ENCODE results near the gene LAMC3. TPM values are rescaled to one million over a fixed set of nuclear protein-coding genes. Genes with fewer than 3 reads are reported as not detected.

LAMC3 gene
- polyA plus RNA-seq, 1 experiment = not detected

GRCh38 chr9:130962418-130963316, 46.3 kb upstream of the LAMC3 start:
- Histone ChIP-seq H3K4me3 (ENCODE audit: low read depth, low read length) (no peak overlapping the region), H3K27ac (ENCODE audit: low read depth, low read length) (peak overlapping the region; percentile 47)
- POLR2A ChIA-PET = interaction anchor here (0.6 to 1.0 kb wide), 2 partner anchors 30 to 31 kb away, joined by 3 read pairs; no protein-coding TSS in a partner anchor

GRCh38 chr9:130963337-130963908, 45.6 kb upstream of the LAMC3 start:
- POLR2A ChIA-PET = no interaction called here
- no peak for TF ChIP-seq CTCF (IDR thresholded peaks at IDR 0.05; ENCODE audit: low read depth, low read length)
- no peaks in the 10 kb centered on the region for H3K27me3 ChIP-seq (ENCODE audit: control insufficient read depth, insufficient read depth, low read length)
- H3K27ac ChIP-seq (ENCODE audit: low read depth, low read length) = no peak overlapping the region
- CTCF ChIA-PET = interaction anchor here (0.6 to 0.7 kb wide), 2 partner anchors 35 to 84 kb away, joined by 3 to 5 read pairs; no protein-coding TSS in a partner anchor
- no peak for DNase-seq (ENCODE audit: low read depth, low spot score)
- H3K9me3 ChIP-seq (ENCODE audit: control insufficient read depth, insufficient read depth, low read length) = peaks cover 21% of the 10 kb centered on the region
- no peak overlapping the region for H3K4me3 ChIP-seq (ENCODE audit: low read depth, low read length)

More at GRCh38 chr9:130962418-130963316, 46.3 kb upstream of the LAMC3 start:
- no peak for TF ChIP-seq CTCF (IDR thresholded peaks at IDR 0.05; ENCODE audit: low read depth, low read length)
- DNase-seq (ENCODE audit: low read depth, low spot score) = peak; percentile 81
- Histone ChIP-seq H3K27me3 (ENCODE audit: control insufficient read depth, insufficient read depth, low read length) (no peaks in the 10 kb centered on the region), H3K9me3 (ENCODE audit: control insufficient read depth, insufficient read depth, low read length) (peaks cover 21% of the 10 kb centered on the region)
- CTCF ChIA-PET = interaction anchor here (0.6 to 1.1 kb wide), 4 partner anchors 36 to 261 kb away, joined by 3 to 5 read pairs (median 3); no protein-coding TSS in a partner anchor

- H3K27me3 ChIP-seq (ENCODE audit: control insufficient read depth, insufficient read depth, low read length) = no peaks in the 10 kb centered on the region
- DNase-seq (ENCODE audit: low read depth, low spot score) = no peak
- H3K9me3 ChIP-seq (ENCODE audit: control insufficient read depth, insufficient read depth, low read length) = peaks cover 21% of the 10 kb centered on the region
- ChIA-PET CTCF (no interaction called here), POLR2A (no interaction called here)
- TF ChIP-seq CTCF (IDR thresholded peaks at IDR 0.05; ENCODE audit: low read depth, low read length) = no peak
- H3K27ac ChIP-seq (ENCODE audit: low read depth, low read length) = no peak overlapping the region
- H3K4me3 ChIP-seq (ENCODE audit: low read depth, low read length) = no peak overlapping the region
Observed at GRCh38 chr9:130963916-130964315, 45.1 kb upstream of the LAMC3 start.

- Histone ChIP-seq H3K27ac (ENCODE audit: low read depth, low read length) (no peak overlapping the region), H3K27me3 (ENCODE audit: control insufficient read depth, insufficient read depth, low read length) (no peaks in the 10 kb centered on the region), H3K9me3 (ENCODE audit: control insufficient read depth, insufficient read depth, low read length) (peaks cover 15% of the 10 kb centered on the region), H3K4me3 (ENCODE audit: low read depth, low read length) (no peak overlapping the region)
- no peak for DNase-seq (ENCODE audit: low read depth, low spot score)
- POLR2A ChIA-PET = interaction anchor here (0.7 kb wide), 2 partner anchors 46 to 47 kb away, joined by 3 to 5 read pairs; no protein-coding TSS in a partner anchor
- CTCF ChIA-PET = interaction anchor here (1.4 to 1.8 kb wide), 2 partner anchors 33 to 264 kb away, joined by 5 to 7 read pairs; no protein-coding TSS in a partner anchor
- TF ChIP-seq CTCF (IDR thresholded peaks at IDR 0.05; ENCODE audit: low read depth, low read length) = no peak
Observed at GRCh38 chr9:130965680-130966079, 43.3 kb upstream of the LAMC3 start.
